Skin epidermis (tissue), 12 donors: ENCODE data around the gene LGALS7.
"Not testable (repeated sequence)": the region's sequence is repeated elsewhere in the genome, so short reads cannot be mapped to it uniquely, and the experiment has no call there.

Experiments
- H3K27ac ChIP-seq, 21 experiments: fragments of 200-600 bp; sonication (generic) in 11 of 21; one replicate each; pipeline ENCODE4 v1.5.0; 2020; ENCODE audit warnings: mild to moderate bottlenecking in 3 of 21, inconsistent platforms in 2 of 21, moderate library complexity in 2 of 21
- H3K4me3 ChIP-seq, 7 experiments: fragments of 200-600 bp; sonication (generic) in 2 of 7; one replicate each; pipeline ENCODE4 v1.5.0; 2020; ENCODE audit warnings: inconsistent platforms in 2 of 7, mild to moderate bottlenecking in 2 of 7, moderate library complexity in 1 of 7

LGALS7 gene

DNA sequence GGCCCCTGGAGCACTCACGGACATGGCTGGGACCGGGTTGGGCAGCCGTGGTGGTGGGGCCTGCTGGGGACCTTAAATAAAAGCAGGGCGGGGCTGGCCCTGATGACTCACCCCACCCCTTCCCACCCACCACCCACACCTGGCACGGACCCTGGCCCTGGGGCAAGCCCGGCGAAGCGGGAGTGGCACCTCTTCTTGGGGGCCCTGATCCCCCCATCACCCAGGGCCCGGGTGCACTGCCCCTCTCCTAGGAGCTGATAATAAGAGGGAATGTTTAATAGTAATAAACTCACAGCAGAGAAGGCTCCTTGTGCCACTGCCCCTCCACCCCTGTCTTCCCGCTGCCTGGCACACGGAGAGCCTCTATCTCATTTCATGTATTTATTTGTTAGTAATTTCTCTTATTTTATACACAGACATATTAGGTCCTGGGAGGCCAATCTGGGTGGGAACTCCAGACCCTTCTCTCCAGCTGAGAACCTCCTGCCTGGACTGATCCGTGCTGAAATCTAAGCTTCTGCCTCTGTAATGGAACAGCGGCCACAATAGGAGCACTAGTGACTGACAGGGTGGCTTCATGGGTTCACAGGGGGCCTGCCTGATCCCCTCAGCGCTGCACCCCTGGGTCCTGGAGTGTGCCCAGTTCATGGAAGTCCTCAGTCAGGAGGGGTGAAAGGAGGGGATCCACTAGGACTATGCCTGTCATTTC is at the start of gene LGALS7:
TSS of gene LGALS7 (minus strand) at position 49 of the 709 bp plus-strand sequence. CDS start at position 24, 25 bp downstream.
- peak within 1 kb of the TSS in 17 of 21 experiments; percentile 15 to 78 (median 59) for H3K27ac ChIP-seq
- H3K4me3 ChIP-seq = peak within 1 kb of the TSS in 2 of 7 experiments; percentile 21 to 22

DNA sequence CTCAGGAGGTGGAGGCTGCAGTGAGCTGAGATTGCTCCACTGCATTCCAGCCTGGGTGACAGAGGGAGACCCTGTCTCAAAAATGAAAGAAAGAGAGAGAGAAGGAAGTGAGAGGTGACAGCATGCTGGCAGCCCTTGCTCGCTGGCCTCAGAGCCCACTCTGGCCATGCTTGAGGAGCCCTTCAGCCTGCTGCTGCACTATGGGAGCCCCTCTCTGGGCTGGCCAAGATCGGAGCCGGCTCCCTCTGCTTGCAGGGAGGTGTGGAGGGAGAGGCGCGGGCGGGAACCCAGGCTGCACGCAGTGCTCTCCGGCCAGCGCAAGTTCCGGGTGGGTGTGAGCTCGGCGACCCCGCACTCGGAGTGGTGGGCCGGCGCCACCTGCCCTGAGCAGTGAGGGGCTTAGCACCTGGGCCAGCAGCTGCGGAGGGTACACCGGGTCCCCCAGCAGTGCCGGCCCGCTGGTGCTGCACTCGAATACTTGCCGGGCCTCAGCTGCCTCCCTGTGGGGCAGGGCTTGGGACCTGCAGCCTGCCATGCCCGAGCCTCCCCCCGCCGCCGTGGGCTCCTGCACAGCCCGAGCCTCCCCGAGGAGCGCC is 48.0 kb upstream of the LGALS7 start:
- H3K27ac ChIP-seq = not testable (repeated sequence)

GRCh38 chr19:38819231-38819920 is 46.1 kb upstream of the LGALS7 start:
- H3K27ac ChIP-seq = no peak overlapping the region
- H3K4me3 ChIP-seq = no peak overlapping the region

More for the DNA sequence above, 48.0 kb upstream of the LGALS7 start:
- H3K4me3 ChIP-seq = not testable (repeated sequence)

GRCh38 chr19:38817081-38817480 is 43.8 kb upstream of the LGALS7 start:
- H3K4me3 ChIP-seq = no peak overlapping the region
- no peak overlapping the region for H3K27ac ChIP-seq

DNA sequence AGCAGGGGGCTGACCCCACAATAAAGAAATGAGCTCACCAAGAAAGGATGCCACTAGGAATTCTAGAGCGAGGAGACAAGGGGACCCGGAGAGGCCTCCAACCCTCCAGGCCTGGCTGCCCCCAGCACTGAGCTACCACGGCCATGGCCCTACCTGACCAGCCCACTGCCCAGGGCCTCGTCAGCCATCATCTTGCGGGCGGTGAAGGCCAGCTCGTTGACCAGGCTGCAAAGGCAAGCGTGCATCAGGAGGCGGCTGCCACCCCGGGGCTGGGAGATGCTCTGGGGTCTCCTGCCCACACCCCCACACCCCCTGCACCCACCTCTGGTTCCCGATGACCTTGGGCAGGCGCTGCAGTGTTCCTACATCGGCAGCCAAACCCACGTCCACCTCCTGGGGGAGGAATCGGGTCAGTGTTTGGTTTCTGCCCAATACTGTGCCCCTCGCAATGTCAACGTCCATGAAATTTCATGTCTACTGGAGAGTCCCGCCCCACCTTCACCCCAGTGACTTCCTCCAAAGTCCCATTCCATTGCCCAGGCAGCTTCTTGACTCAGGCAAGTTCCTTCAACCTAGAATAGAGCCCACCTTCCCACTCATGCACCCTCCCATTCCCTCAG is 42.9 kb upstream of the LGALS7 start:
- no peak overlapping the region for H3K4me3 ChIP-seq
- no peak overlapping the region for H3K27ac ChIP-seq

DNA sequence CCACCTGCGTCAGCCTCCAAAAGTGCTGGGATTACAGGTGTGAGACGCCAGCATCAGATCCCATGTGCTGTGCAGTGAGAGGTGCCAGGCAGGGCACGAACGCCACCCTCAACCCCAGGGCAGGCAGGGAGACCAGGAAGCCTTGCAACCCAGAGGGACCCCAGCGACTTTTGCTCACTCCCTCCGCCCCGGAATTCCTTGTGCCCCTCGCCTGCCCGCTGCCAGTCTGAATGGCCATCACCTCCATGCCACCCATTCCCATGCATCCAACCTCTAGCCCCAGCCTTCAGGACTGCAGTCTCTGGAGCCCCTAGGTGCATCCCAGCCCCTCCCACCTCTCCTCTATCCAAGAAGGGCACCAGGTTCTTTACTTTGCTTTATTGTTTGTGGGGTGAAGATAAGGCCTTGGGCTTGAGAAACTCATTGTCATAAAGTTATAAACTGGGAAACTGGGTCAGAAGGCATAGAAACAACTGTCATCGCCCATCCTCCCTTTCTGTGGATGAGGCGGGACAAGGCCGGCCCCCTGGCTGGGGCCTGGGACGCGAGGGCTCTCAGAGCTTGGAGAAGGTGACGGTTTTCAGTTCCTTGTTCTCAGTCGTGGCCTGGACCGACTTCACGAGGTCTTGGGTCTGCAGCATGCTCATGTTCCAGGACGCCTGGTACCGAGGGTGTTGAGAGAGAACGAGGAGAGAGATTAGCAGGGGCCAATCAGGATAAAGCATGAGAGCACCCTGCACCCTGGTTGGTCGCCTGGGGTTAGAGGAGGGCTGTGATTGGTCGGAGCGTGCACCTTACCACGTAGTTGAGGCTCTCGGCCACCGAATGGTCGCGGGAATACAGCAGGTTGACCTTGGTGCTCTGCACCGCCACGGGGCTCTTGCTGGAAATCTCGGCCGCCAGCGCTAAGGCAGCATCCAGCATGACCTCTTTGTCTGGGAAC is 42.0 kb upstream of the LGALS7 start:
- Histone ChIP-seq H3K27ac (no peak overlapping the region), H3K4me3 (no peak overlapping the region)

DNA sequence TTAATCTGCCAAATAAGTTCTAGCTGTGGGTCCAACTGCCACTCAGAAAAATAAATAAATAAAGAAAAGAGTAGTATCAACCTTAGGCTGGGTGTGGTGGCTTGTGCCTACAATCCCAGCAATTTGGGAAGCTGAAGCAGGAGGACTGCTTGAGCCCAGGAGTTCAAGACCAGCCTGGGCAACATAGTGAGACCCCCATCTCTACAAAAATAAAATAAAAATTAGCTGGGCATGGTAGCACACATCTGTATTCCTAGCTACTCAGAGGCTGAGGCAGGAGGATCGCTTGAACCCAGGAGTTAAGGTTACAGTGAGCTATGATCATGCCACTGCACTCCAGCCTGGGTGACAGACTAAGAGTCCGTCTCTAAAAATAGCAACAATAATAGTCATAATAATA is 40.6 kb upstream of the LGALS7 start:
- H3K4me3 ChIP-seq, H3K27ac ChIP-seq: not testable (repeated sequence)

DNA sequence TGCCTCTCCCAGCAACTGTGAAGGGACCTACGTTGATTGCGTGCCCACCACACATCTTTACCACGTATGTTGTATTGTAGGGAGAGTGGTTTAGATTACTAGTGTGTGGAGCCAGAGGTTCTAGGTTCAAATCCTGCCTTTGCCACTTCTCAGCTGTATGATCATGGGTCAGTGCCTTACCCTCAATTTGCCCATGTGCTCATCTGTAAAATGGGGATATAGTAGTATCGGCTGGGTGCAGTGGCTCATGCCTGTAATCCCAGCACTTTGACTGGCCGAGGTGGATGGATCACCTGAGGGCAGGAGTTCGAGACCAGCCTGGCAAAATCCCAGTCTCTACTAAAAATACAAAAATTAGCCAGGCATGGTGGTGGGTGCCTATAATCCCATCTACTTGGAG is 40.0 kb upstream of the LGALS7 start:
- no peak overlapping the region for H3K27ac ChIP-seq

GRCh38 chr19:38812841-38813320 is 39.6 kb upstream of the LGALS7 start, which contains the start of gene LGALS4:
Gene LGALS4, minus strand, starts transcription at chr19:38812945. Its CDS starts 59 bp downstream, at chr19:38812886.
- no peak within 1 kb of the TSS for H3K4me3 ChIP-seq
- no peak within 1 kb of the TSS for H3K27ac ChIP-seq

More for the DNA sequence above, 40.0 kb upstream of the LGALS7 start:
- no peak overlapping the region for H3K4me3 ChIP-seq

- H3K4me3 ChIP-seq = no peak overlapping the region
- no peak overlapping the region for H3K27ac ChIP-seq
Measured at GRCh38 chr19:38812009-38812840, 38.9 kb upstream of the LGALS7 start.

DNA sequence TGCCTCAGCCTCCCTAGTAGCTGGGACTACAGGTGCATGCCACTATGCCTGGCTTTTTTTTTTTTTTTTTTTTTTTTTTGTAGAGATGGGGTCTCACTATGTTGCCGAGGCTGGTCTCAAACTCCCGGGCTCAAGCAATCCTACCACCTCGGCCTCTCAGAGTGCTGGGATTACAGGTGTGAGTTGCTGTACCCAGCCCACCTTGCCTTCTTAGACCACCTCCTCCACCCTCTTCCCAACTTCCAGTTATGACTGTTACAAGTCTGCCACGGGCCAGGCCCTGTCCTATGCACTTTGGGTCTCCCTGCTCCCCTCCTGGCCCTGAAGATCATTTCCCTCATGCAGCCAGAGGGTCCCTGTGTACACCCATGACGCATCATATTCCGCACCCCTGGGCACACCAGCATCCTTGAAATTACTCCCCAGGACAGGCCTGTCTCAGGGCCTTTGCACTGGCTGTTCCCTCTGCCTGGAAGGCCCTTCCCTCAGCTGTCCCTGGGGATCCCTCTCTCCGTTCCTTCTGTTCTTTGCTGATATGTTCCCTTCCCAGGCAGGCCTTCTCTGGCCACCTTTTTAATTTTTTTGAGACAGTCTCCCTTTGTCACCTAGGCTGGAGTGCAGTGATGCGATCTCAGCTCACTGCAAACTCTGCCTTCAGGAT is 36.4 kb upstream of the LGALS7 start:
- H3K4me3 ChIP-seq = no peak overlapping the region
- no peak overlapping the region for H3K27ac ChIP-seq

- Histone ChIP-seq H3K4me3 (no peak overlapping the region), H3K27ac (no peak overlapping the region)
Measured at GRCh38 chr19:38808741-38809140, 35.4 kb upstream of the LGALS7 start.

- not testable (repeated sequence) for H3K4me3 ChIP-seq, H3K27ac ChIP-seq
Measured at GRCh38 chr19:38807374-38808098, 34.2 kb upstream of the LGALS7 start.

DNA sequence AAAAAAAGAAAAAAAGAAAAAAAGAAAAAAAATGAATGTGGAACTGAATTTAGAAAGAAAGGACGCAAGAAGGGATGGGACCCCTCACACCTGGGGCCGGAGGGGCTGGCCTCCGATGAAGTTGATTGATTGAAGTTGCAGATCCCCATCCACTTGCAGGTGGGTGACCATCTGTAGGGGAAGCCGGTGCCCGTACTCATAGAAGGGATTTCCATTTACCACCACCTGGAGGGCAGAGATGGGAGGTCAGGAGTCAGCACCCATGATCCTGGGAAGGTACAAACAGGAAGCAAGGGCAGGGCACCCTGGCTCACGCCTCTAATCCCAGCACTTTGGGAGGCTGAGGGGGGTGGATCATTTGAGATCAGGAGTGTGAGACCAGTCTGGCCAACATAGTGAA is 33.1 kb upstream of the LGALS7 start:
- Histone ChIP-seq H3K27ac (no peak overlapping the region), H3K4me3 (no peak overlapping the region)

DNA sequence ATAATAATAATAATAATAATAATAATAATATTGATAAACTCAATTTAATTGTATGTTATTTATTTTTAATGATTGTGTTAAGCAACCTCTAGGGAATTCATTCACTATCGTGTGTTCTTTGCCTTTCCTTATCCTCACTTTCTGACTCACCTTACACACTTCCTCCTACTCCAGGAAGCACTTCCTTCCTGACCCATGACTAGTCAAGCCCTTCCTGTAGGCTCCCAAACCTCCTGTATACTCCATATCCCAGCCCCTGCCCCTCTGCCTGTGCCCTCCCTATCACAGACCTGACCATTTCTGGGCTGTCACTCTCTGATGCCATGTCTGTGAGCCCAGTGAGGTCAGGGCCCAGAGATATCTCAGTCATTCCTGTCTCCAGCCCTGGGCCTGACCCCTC is 31.9 kb upstream of the LGALS7 start:
- Histone ChIP-seq H3K27ac (peak overlapping the region in 1 of 21 experiments; percentile 5), H3K4me3 (no peak overlapping the region)

GRCh38 chr19:38803543-38803942 is 30.2 kb upstream of the LGALS7 start:
- H3K4me3 ChIP-seq = no peak overlapping the region
- H3K27ac ChIP-seq = no peak overlapping the region
